GM19467 (cell line): ENCODE data around the gene WBP1L.
A peak's percentile ranks its signal among the peaks of the same experiment; 100 is the strongest.
"Not testable (repeated sequence)": the region's sequence is repeated elsewhere in the genome, so short reads cannot be mapped to it uniquely, and the experiment has no call there.

Source experiments
- ATAC-seq: cut with Tn5 transposase; IDR thresholded peaks from one replicate; pipeline ENCODE4 v1.9.1; 2021; ENCODE audit warnings: mild to moderate bottlenecking, moderate library complexity; ENCODE audit not compliant: unreplicated experiment

Gene WBP1L

GRCh38 chr10:102743588-102744373 is at the start of gene WBP1L:
WBP1L (plus strand) TSS chr10:102743948; CDS start chr10:102744054, 106 bp downstream.
- peak; percentile 98 for ATAC-seq

- ATAC-seq = not testable (repeated sequence)
These were observed 48.3 kb upstream of the WBP1L start for GRCh38 chr10:102695401-102695800.

GRCh38 chr10:102696736-102697135 is 47.0 kb upstream of the WBP1L start:
- ATAC-seq = no peak

- ATAC-seq = no peak
These were observed 44.9 kb upstream of the WBP1L start for GRCh38 chr10:102698894-102699293.

GRCh38 chr10:102701272-102701671 is 42.5 kb upstream of the WBP1L start:
- ATAC-seq = no peak

- ATAC-seq = no peak
These were observed 42.0 kb upstream of the WBP1L start for GRCh38 chr10:102701796-102702195.

- no peak for ATAC-seq
These were observed 41.0 kb upstream of the WBP1L start for GRCh38 chr10:102702742-102703141.

- no peak for ATAC-seq
These were observed 38.8 kb upstream of the WBP1L start for GRCh38 chr10:102704915-102705314.

GRCh38 chr10:102705531-102705930 is 38.2 kb upstream of the WBP1L start:
- no peak for ATAC-seq

GRCh38 chr10:102710609-102711008 is 33.1 kb upstream of the WBP1L start:
- no peak for ATAC-seq

- ATAC-seq = no peak
These were observed 31.7 kb upstream of the WBP1L start for GRCh38 chr10:102712089-102712488.

- no peak for ATAC-seq
These were observed 30.8 kb upstream of the WBP1L start for GRCh38 chr10:102712843-102713538.

GRCh38 chr10:102713539-102713813 is 30.3 kb upstream of the WBP1L start:
- ATAC-seq = no peak

GRCh38 chr10:102713814-102714620 is 29.7 kb upstream of the WBP1L start, which contains the start of gene ARL3:
ARL3 (minus strand) TSS chr10:102714397; CDS start chr10:102714275, 122 bp downstream.
- peak; percentile 80 for ATAC-seq

- no peak for ATAC-seq
These were observed 28.9 kb upstream of the WBP1L start, which contains the start of gene SFXN2 for GRCh38 chr10:102714621-102715455. SFXN2 (plus strand) TSS chr10:102714636; CDS start chr10:102726637, 12,001 bp downstream.

- ATAC-seq = no peak
These were observed 27.9 kb upstream of the WBP1L start for GRCh38 chr10:102715880-102716279.

GRCh38 chr10:102716900-102717565 is 26.7 kb upstream of the WBP1L start:
- ATAC-seq = not testable (repeated sequence)

- ATAC-seq = no peak
These were observed 25.5 kb upstream of the WBP1L start for GRCh38 chr10:102718220-102718619.

GRCh38 chr10:102720337-102720736 is 23.4 kb upstream of the WBP1L start:
- no peak for ATAC-seq

GRCh38 chr10:102720775-102721301 is 22.9 kb upstream of the WBP1L start:
- ATAC-seq = no peak
